ENCODE measurements around the gene SMIM35. TPM values are rescaled to one million over a fixed set of nuclear protein-coding genes. Genes with fewer than 3 reads are reported as not detected.

SMIM35 gene
- total RNA-seq, 4 donors from 2014 or later, result not detected

DNA sequence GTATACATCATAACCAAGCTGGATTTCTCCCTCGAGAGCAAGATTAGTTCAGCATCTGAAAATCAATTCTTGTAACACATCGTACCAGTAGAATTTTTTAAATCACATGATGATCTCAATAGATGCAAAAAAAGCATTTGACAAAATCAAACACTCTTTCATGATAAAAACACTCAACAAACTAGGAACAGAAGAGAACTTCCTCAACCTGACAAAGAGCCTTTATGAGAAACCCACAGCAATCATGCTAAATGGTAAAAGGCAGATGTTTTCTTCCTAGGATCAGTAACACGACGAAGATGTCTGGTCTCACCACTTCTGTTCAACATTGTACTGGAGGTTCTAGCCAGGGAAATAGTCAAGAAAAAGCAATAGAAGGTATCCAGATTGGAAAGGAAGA lies 44.0 kb downstream of the SMIM35 start:
- H3K36me3 ChIP-seq, result no peaks in the 10 kb centered on the region
- TF ChIP-seq POLR2AphosphoS5 (IDR thresholded peaks at IDR 0.05), result no peak
- TF ChIP-seq, protein P1, sequence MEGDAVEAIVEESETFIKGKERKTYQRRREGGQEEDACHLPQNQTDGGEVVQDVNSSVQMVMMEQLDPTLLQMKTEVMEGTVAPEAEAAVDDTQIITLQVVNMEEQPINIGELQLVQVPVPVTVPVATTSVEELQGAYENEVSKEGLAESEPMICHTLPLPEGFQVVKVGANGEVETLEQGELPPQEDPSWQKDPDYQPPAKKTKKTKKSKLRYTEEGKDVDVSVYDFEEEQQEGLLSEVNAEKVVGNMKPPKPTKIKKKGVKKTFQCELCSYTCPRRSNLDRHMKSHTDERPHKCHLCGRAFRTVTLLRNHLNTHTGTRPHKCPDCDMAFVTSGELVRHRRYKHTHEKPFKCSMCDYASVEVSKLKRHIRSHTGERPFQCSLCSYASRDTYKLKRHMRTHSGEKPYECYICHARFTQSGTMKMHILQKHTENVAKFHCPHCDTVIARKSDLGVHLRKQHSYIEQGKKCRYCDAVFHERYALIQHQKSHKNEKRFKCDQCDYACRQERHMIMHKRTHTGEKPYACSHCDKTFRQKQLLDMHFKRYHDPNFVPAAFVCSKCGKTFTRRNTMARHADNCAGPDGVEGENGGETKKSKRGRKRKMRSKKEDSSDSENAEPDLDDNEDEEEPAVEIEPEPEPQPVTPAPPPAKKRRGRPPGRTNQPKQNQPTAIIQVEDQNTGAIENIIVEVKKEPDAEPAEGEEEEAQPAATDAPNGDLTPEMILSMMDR (IDR thresholded peaks at IDR 0.05), result no peak
- TF ChIP-seq POLR2A (IDR thresholded peaks at IDR 0.05), result no peak
- TF ChIP-seq EP300 (IDR thresholded peaks at IDR 0.05; ENCODE audit: low read depth), result no peak
- WGBS, 2 donors (ENCODE audit: low coverage in 1 of 2), result 38 to 41% methylated on average over 4 of the region's 4 CpGs
- intact Hi-C loops (cut with DNase I; ENCODE audit: low total_unique reads), result no loop called here
- no peak overlapping the region for H3K27ac ChIP-seq
- in situ Hi-C loops (cut with MboI; ENCODE audit: low pct_ligation_motif_present in 1 of 4, low pct_unique_long_range_greater_than_20kb in 1 of 4, low sequenced_read_pairs in 3 of 4), result loop anchor here in 1 of 4 donors (25.0 kb wide), 1 partner anchor 605 kb away; no protein-coding TSS in a partner anchor
- no peaks in the 10 kb centered on the region for H3K27me3 ChIP-seq
- no peak for DNase-seq
- H3K4me3 ChIP-seq, result no peak overlapping the region
- no peaks in the 10 kb centered on the region for H3K4me1 ChIP-seq
- H3K9me3 ChIP-seq, result no peaks in the 10 kb centered on the region

DNA sequence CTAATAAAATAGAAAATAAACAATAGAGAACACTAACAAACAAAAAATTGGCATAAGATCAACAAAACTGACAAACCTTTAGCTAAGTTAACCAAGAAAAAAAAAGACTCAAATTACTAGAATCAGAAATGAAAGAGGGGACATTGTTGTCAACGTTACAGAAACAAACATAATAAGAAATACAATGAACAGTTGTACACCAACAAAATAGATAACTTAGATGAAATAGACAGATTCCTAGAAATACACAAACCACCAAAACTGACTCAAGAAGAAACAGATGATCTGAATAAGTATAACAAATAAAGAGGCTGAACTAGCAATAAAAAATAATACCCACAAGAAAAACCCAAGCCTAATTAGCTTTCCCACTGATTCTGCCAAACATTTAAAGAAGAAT lies 44.6 kb downstream of the SMIM35 start:
- no peak for TF ChIP-seq POLR2AphosphoS5 (IDR thresholded peaks at IDR 0.05)
- Histone ChIP-seq H3K36me3 (no peaks in the 10 kb centered on the region), H3K27me3 (no peaks in the 10 kb centered on the region), H3K4me1 (no peaks in the 10 kb centered on the region), H3K9me3 (no peaks in the 10 kb centered on the region), H3K27ac (no peak overlapping the region), H3K4me3 (no peak overlapping the region)
- intact Hi-C loops (cut with DNase I; ENCODE audit: low total_unique reads), result no loop called here
- in situ Hi-C loops (cut with MboI; ENCODE audit: low pct_ligation_motif_present in 1 of 4, low pct_unique_long_range_greater_than_20kb in 1 of 4, low sequenced_read_pairs in 3 of 4), result loop anchor here in 1 of 4 donors (25.0 kb wide), 1 partner anchor 605 kb away; no protein-coding TSS in a partner anchor
- DNase-seq, result no peak
- WGBS, 2 donors (ENCODE audit: low coverage in 1 of 2), result 57 to 58% methylated on average over 1 of the region's 1 CpG

DNA sequence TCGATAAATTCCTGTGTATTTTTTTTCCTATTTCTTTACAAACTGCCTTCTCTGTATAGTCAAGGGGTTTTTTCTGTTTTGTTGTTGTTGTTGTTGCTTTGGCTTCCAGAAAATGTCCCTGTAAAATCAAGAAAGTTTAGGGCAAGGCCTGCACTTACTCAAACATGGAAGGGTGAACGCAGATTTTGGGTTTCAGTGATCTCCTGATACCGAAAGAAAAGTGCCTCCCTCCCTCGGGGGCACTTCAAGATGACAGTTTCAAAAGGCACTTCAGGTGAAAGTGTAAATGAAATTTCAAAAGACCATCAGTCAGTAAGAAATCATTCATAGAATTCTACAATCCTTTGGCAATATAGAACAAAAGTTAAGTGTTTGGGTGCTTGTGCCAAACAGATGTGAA lies 53.3 kb downstream of the SMIM35 start:
- H3K4me3 ChIP-seq, result no peak overlapping the region
- in situ Hi-C loops (cut with MboI; ENCODE audit: low pct_ligation_motif_present in 1 of 4, low pct_unique_long_range_greater_than_20kb in 1 of 4, low sequenced_read_pairs in 3 of 4) (loop anchor here in 1 of 4 donors (25.0 kb wide), 1 partner anchor 596 kb away; no protein-coding TSS in a partner anchor), intact Hi-C loops (cut with DNase I; ENCODE audit: low total_unique reads) (no loop called here)
- H3K27ac ChIP-seq, result no peak overlapping the region
- TF ChIP-seq POLR2A (IDR thresholded peaks at IDR 0.05) (no peak), POLR2AphosphoS5 (IDR thresholded peaks at IDR 0.05) (no peak), EP300 (IDR thresholded peaks at IDR 0.05; ENCODE audit: low read depth) (no peak)
- TF ChIP-seq, protein P1 (IDR thresholded peaks at IDR 0.05), result no peak
- no peak for DNase-seq
- no peaks in the 10 kb centered on the region for H3K27me3 ChIP-seq
- H3K4me1 ChIP-seq, result no peaks in the 10 kb centered on the region
- H3K36me3 ChIP-seq, result no peaks in the 10 kb centered on the region
- H3K9me3 ChIP-seq, result no peaks in the 10 kb centered on the region
- WGBS, 2 donors (ENCODE audit: low coverage in 1 of 2), result 63% methylated on average over 4 of the region's 4 CpGs

DNA sequence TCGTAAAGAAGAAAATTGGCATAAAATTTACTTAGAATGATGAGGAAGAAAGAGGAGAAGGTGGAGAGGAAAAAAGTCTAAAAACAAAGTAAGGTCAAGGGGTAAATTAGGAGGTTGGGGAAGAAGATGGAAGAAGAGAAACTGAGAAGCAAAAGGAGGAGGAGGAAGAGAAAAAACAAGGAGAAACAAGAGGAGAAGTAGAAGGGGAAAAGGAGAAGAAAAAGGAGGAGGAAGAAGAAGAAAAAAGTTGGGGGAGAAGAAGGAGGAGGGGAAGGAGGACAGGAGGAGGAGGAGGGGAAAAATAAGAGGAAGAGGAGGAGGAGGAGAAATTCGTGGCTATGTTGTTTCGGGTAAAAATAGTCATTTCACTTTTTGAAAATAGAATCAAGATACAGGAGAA lies 58.1 kb downstream of the SMIM35 start:
- TF ChIP-seq EP300 (IDR thresholded peaks at IDR 0.05; ENCODE audit: low read depth) (no peak), POLR2AphosphoS5 (IDR thresholded peaks at IDR 0.05) (no peak), POLR2A (IDR thresholded peaks at IDR 0.05) (no peak)
- TF ChIP-seq, protein P1 (IDR thresholded peaks at IDR 0.05), result no peak
- H3K27ac ChIP-seq, result no peak overlapping the region
- no peaks in the 10 kb centered on the region for H3K36me3 ChIP-seq
- no peaks in the 10 kb centered on the region for H3K27me3 ChIP-seq
- 63 to 69% methylated on average over 3 of the region's 3 CpGs for WGBS, 2 donors (ENCODE audit: low coverage in 1 of 2)
- no peaks in the 10 kb centered on the region for H3K4me1 ChIP-seq
- no peak for DNase-seq
- H3K9me3 ChIP-seq, result no peaks in the 10 kb centered on the region
- no peak overlapping the region for H3K4me3 ChIP-seq
- intact Hi-C loops (cut with DNase I; ENCODE audit: low total_unique reads), result no loop called here
- in situ Hi-C loops (cut with MboI; ENCODE audit: low pct_ligation_motif_present in 1 of 4, low pct_unique_long_range_greater_than_20kb in 1 of 4, low sequenced_read_pairs in 3 of 4), result loop anchor here in 1 of 4 donors (25.0 kb wide), 1 partner anchor 591 kb away; no protein-coding TSS in a partner anchor

DNA sequence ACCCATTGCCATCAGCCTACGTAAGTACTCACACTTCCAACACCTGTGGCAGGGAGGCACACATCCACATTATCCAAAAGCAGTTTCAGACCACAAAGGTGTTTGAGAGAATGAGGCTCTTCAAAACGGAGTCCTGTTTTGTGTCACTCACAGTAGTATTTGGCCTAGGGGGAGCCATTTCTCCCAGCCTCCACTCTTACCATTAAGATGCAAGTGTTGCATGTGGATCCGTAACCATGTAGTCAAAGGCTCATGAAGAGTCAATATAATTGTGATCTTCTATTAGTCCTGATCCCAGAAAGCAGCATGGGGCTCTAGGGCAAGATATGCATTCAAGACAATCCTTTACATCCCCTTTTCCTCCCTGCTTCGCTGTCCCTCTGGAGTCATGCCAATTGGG lies 59.1 kb downstream of the SMIM35 start:
- no peaks in the 10 kb centered on the region for H3K27me3 ChIP-seq
- H3K27ac ChIP-seq, result no peak overlapping the region
- no peak overlapping the region for H3K4me3 ChIP-seq
- no peak for DNase-seq
- H3K4me1 ChIP-seq, result no peaks in the 10 kb centered on the region
- intact Hi-C loops (cut with DNase I; ENCODE audit: low total_unique reads) (no loop called here), in situ Hi-C loops (cut with MboI; ENCODE audit: low pct_ligation_motif_present in 1 of 4, low pct_unique_long_range_greater_than_20kb in 1 of 4, low sequenced_read_pairs in 3 of 4) (loop anchor here in 1 of 4 donors (25.0 kb wide), 1 partner anchor 590 kb away; no protein-coding TSS in a partner anchor)
- H3K36me3 ChIP-seq, result no peaks in the 10 kb centered on the region
- H3K9me3 ChIP-seq, result no peaks in the 10 kb centered on the region
- no peak for TF ChIP-seq EP300 (IDR thresholded peaks at IDR 0.05; ENCODE audit: low read depth)
- TF ChIP-seq, protein P1 (IDR thresholded peaks at IDR 0.05), result no peak
- TF ChIP-seq POLR2AphosphoS5 (IDR thresholded peaks at IDR 0.05), result no peak
- no peak for TF ChIP-seq POLR2A (IDR thresholded peaks at IDR 0.05)
- 65 to 87% methylated on average over 2 to 4 of the region's 4 CpGs for WGBS, 2 donors (ENCODE audit: low coverage in 1 of 2)

Data from transverse colon (tissue), 4 donors.